K562 (cell line): Measurements from ENCODE around the gene NPAS3.

Experiments used
- ATF2 ChIP-seq: sonication (generic); formaldehyde crosslinking; IDR thresholded peaks from 2 replicates; pipeline ENCODE4 v1.8.1; 2022; ENCODE audit warnings: missing genetic modification reagents
- FOXP1 ChIP-seq: sonication (generic); formaldehyde crosslinking; IDR thresholded peaks from 2 replicates; pipeline ENCODE4 v1.8.0; 2022; ENCODE audit warnings: mild to moderate bottlenecking, missing genetic modification reagents
- MLLT1 ChIP-seq, 2 experiments: fragments of 450-650 bp; IDR thresholded peaks; 2 replicates each; pipeline ENCODE4 v1.6.1; 2016
- TAF1 ChIP-seq: IDR thresholded peaks from 2 replicates; pipeline ENCODE4 v1.6.1; 2011; ENCODE audit warnings: mild to moderate bottlenecking, low read length, moderate library complexity; ENCODE audit not compliant: insufficient read depth, control insufficient read depth, severe bottlenecking; ENCODE audit errors: extremely low read depth
- ZNF224 ChIP-seq: sonication (generic); formaldehyde crosslinking; IDR thresholded peaks from 2 replicates; pipeline ENCODE4 v1.8.0; 2022; ENCODE audit warnings: mild to moderate bottlenecking, missing genetic modification reagents
- ZNF707 ChIP-seq: fragments of 250-450 bp; sonication (Bioruptor Pico); conservative IDR thresholded peaks from 2 replicates; pipeline ENCODE4 v1.8.0; 2022; ENCODE audit warnings: inconsistent platforms, mild to moderate bottlenecking, moderate library complexity
- TF ChIP-seq, protein P1 (sequence below), 3 experiments: IDR thresholded peaks in 2 of 3; conservative IDR thresholded peaks in 1 of 3; 2 replicates each; pipeline ENCODE4 v1.5.1; 2011 to 2012; ENCODE audit warnings: low read length in 3 of 3, mild to moderate bottlenecking in 3 of 3, control low read depth in 2 of 3, improper control_type of control experiment in 1 of 3, inconsistent platforms in 1 of 3, low read depth in 1 of 3, mixed read lengths in 1 of 3, moderate library complexity in 1 of 3; ENCODE audit not compliant: insufficient read depth in 2 of 3
- TF ChIP-seq, protein P2 (sequence below): fragments of 150-350 bp; conservative IDR thresholded peaks from 2 replicates; pipeline ENCODE4 v1.6.1; 2014; ENCODE audit warnings: low read length

DNA sequence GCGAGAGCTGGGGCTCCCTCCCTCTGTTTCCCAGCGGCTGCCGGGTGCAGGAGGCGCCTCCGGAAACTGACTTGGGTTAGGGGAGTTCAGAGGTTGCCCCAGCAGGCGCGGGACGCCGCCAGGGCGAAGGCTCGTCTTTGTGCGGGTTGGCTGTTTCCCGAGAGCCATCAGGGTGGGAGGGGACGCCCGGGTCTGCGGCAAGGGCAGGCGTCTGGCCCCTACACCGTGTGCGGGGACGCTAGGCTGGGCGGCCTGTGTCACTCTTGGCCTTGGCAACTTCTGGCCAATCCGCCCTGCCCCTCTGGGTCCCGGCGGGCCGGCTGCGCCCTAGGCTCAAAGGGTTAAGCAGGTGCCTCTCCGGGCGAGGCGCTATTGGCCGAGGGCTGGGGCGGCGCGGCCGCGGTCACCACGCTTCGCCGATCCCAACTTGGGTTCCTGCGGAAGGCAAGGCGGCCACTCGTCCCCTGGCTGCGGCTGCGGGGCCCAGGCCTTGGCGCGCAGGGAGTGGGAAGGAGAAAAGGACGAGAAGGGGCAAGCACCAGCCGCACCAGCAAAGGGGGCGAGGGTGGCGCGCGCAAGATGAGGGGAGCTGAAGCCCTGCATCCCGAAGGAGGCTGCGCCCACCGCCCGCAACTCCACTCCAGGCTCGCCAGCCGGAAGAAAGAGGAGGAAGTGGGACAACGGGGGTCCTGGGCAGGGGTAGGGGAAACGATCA lies 5.6 kb upstream of the NPAS3 start:
- no peak for TF ChIP-seq ZNF224 (CRISPR knock-in tag)
- TF ChIP-seq ATF2 (CRISPR knock-in tag), result no peak
- TF ChIP-seq, protein P1, sequence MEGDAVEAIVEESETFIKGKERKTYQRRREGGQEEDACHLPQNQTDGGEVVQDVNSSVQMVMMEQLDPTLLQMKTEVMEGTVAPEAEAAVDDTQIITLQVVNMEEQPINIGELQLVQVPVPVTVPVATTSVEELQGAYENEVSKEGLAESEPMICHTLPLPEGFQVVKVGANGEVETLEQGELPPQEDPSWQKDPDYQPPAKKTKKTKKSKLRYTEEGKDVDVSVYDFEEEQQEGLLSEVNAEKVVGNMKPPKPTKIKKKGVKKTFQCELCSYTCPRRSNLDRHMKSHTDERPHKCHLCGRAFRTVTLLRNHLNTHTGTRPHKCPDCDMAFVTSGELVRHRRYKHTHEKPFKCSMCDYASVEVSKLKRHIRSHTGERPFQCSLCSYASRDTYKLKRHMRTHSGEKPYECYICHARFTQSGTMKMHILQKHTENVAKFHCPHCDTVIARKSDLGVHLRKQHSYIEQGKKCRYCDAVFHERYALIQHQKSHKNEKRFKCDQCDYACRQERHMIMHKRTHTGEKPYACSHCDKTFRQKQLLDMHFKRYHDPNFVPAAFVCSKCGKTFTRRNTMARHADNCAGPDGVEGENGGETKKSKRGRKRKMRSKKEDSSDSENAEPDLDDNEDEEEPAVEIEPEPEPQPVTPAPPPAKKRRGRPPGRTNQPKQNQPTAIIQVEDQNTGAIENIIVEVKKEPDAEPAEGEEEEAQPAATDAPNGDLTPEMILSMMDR (IDR thresholded peaks at IDR 0.05 in 2 of 3, conservative IDR thresholded peaks at IDR 0.05 in 1 of 3; ENCODE audit: insufficient read depth in 2 of 3, low read depth in 1 of 3, low read length in 3 of 3), result no peak
- TF ChIP-seq MLLT1 (IDR thresholded peaks at IDR 0.05), result no peak
- no peak for TF ChIP-seq TAF1
- no peak for TF ChIP-seq FOXP1
- TF ChIP-seq, protein P2, sequence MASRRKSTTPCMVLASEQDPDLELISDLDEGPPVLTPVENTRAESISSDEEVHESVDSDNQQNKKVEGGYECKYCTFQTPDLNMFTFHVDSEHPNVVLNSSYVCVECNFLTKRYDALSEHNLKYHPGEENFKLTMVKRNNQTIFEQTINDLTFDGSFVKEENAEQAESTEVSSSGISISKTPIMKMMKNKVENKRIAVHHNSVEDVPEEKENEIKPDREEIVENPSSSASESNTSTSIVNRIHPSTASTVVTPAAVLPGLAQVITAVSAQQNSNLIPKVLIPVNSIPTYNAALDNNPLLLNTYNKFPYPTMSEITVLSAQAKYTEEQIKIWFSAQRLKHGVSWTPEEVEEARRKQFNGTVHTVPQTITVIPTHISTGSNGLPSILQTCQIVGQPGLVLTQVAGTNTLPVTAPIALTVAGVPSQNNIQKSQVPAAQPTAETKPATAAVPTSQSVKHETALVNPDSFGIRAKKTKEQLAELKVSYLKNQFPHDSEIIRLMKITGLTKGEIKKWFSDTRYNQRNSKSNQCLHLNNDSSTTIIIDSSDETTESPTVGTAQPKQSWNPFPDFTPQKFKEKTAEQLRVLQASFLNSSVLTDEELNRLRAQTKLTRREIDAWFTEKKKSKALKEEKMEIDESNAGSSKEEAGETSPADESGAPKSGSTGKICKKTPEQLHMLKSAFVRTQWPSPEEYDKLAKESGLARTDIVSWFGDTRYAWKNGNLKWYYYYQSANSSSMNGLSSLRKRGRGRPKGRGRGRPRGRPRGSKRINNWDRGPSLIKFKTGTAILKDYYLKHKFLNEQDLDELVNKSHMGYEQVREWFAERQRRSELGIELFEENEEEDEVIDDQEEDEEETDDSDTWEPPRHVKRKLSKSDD, result no peak
- no peak for TF ChIP-seq ZNF707 (CRISPR knock-in tag)
